Stomach smooth muscle (tissue), 2 donors: ENCODE data around the gene TMEM242.

Experiments used
- H3K27ac ChIP-seq: one replicate; pipeline ENCODE4 v1.7.0; 2013; ENCODE audit warnings: mild to moderate bottlenecking, low read length, inconsistent platforms
- H3K27me3 ChIP-seq, 2 donors: one replicate each; pipeline ENCODE4 v1.7.0; 2013; ENCODE audit warnings: low read length in 2 of 2; ENCODE audit not compliant: insufficient read depth in 2 of 2, control insufficient read depth in 1 of 2
- H3K36me3 ChIP-seq, 2 donors: one replicate each; pipeline ENCODE4 v1.7.0; 2013; ENCODE audit warnings: low read length in 2 of 2; ENCODE audit not compliant: control insufficient read depth in 2 of 2, insufficient read depth in 2 of 2
- H3K4me1 ChIP-seq: one replicate; pipeline ENCODE4 v1.7.0; 2013; ENCODE audit warnings: low read length; ENCODE audit not compliant: control insufficient read depth, insufficient read depth
- H3K4me3 ChIP-seq, 2 donors: one replicate each; pipeline ENCODE4 v1.7.0; 2013; ENCODE audit warnings: low read length in 2 of 2
- H3K9ac ChIP-seq, 2 donors: one replicate each; pipeline ENCODE4 v1.7.0; 2013; ENCODE audit warnings: low read length in 2 of 2, mild to moderate bottlenecking in 1 of 2
- H3K9me3 ChIP-seq, 2 donors: one replicate each; pipeline ENCODE4 v1.7.0; 2013; ENCODE audit warnings: low read length in 2 of 2; ENCODE audit not compliant: control insufficient read depth in 2 of 2
- donor health status: healthy.
- donor health status: Pancreatic carcinoma.

TMEM242 gene

GRCh38 chr6:157271911-157272310, 51.4 kb downstream of the TMEM242 start:
- H3K4me1 ChIP-seq: peaks cover 24% of the 10 kb centered on the region
- no peaks in the 10 kb centered on the region for H3K36me3 ChIP-seq
- H3K9me3 ChIP-seq: no peaks in the 10 kb centered on the region
- H3K4me3 ChIP-seq: no peak overlapping the region
- H3K27me3 ChIP-seq: no peaks in the 10 kb centered on the region
- H3K9ac ChIP-seq: no peak overlapping the region
- no peak overlapping the region for H3K27ac ChIP-seq

GRCh38 chr6:157271441-157271840, 51.9 kb downstream of the TMEM242 start:
- no peaks in the 10 kb centered on the region for H3K36me3 ChIP-seq
- H3K4me1 ChIP-seq: peaks cover 24% of the 10 kb centered on the region
- no peaks in the 10 kb centered on the region for H3K27me3 ChIP-seq
- no peaks in the 10 kb centered on the region for H3K9me3 ChIP-seq
- H3K27ac ChIP-seq: no peak overlapping the region
- no peak overlapping the region for H3K9ac ChIP-seq
- H3K4me3 ChIP-seq: no peak overlapping the region

GRCh38 chr6:157270916-157271315, 52.4 kb downstream of the TMEM242 start:
- no peaks in the 10 kb centered on the region for H3K27me3 ChIP-seq
- no peak overlapping the region for H3K4me3 ChIP-seq
- no peaks in the 10 kb centered on the region for H3K36me3 ChIP-seq
- H3K9ac ChIP-seq: no peak overlapping the region
- peaks cover 24% of the 10 kb centered on the region for H3K4me1 ChIP-seq
- no peaks in the 10 kb centered on the region for H3K9me3 ChIP-seq
- no peak overlapping the region for H3K27ac ChIP-seq

GRCh38 chr6:157270308-157270707, 53.0 kb downstream of the TMEM242 start:
- no peaks in the 10 kb centered on the region for H3K27me3 ChIP-seq
- peaks cover 24% of the 10 kb centered on the region for H3K4me1 ChIP-seq
- no peak overlapping the region for H3K27ac ChIP-seq
- H3K36me3 ChIP-seq: no peaks in the 10 kb centered on the region
- no peak overlapping the region for H3K4me3 ChIP-seq
- no peak overlapping the region for H3K9ac ChIP-seq
- no peaks in the 10 kb centered on the region for H3K9me3 ChIP-seq

GRCh38 chr6:157269261-157269794, 54.0 kb downstream of the TMEM242 start:
- peak overlapping the region in 1 of 2 donors; percentile 47 for H3K4me3 ChIP-seq
- peak overlapping the region; percentile 55 for H3K27ac ChIP-seq
- H3K9me3 ChIP-seq: no peaks in the 10 kb centered on the region
- H3K9ac ChIP-seq: no peak overlapping the region
- H3K27me3 ChIP-seq: no peaks in the 10 kb centered on the region
- no peaks in the 10 kb centered on the region for H3K36me3 ChIP-seq
- H3K4me1 ChIP-seq: peaks cover 18% of the 10 kb centered on the region

GRCh38 chr6:157268835-157269234, 54.5 kb downstream of the TMEM242 start:
- H3K9me3 ChIP-seq: no peaks in the 10 kb centered on the region
- peak overlapping the region in 1 of 2 donors; percentile 47 for H3K4me3 ChIP-seq
- H3K27ac ChIP-seq: peak overlapping the region; percentile 55
- H3K36me3 ChIP-seq: no peaks in the 10 kb centered on the region
- no peaks in the 10 kb centered on the region for H3K27me3 ChIP-seq
- H3K4me1 ChIP-seq: peaks cover 14% of the 10 kb centered on the region
- H3K9ac ChIP-seq: peak overlapping the region in 1 of 2 donors; percentile 51

- Histone ChIP-seq H3K4me3 (peak overlapping the region in 1 of 2 donors; percentile 8), H3K27me3 (no peaks in the 10 kb centered on the region), H3K36me3 (no peaks in the 10 kb centered on the region), H3K4me1 (peaks cover 14% of the 10 kb centered on the region), H3K9me3 (no peaks in the 10 kb centered on the region), H3K27ac (no peak overlapping the region), H3K9ac (no peak overlapping the region)
These were observed 54.9 kb downstream of the TMEM242 start for GRCh38 chr6:157268396-157268795.

- no peak overlapping the region for H3K4me3 ChIP-seq
- no peaks in the 10 kb centered on the region for H3K9me3 ChIP-seq
- no peak overlapping the region for H3K27ac ChIP-seq
- no peak overlapping the region for H3K9ac ChIP-seq
- no peaks in the 10 kb centered on the region for H3K27me3 ChIP-seq
- no peaks in the 10 kb centered on the region for H3K36me3 ChIP-seq
- H3K4me1 ChIP-seq: peaks cover 14% of the 10 kb centered on the region
These were observed 55.7 kb downstream of the TMEM242 start for GRCh38 chr6:157267654-157268053.

GRCh38 chr6:157267109-157267611, 56.2 kb downstream of the TMEM242 start:
- Histone ChIP-seq H3K27me3 (no peaks in the 10 kb centered on the region), H3K4me1 (peaks cover 14% of the 10 kb centered on the region), H3K27ac (no peak overlapping the region), H3K4me3 (no peak overlapping the region), H3K36me3 (no peaks in the 10 kb centered on the region), H3K9me3 (no peaks in the 10 kb centered on the region), H3K9ac (no peak overlapping the region)

- Histone ChIP-seq H3K9me3 (no peaks in the 10 kb centered on the region), H3K36me3 (no peaks in the 10 kb centered on the region), H3K4me1 (peaks cover 14% of the 10 kb centered on the region), H3K27ac (no peak overlapping the region), H3K4me3 (no peak overlapping the region), H3K9ac (no peak overlapping the region), H3K27me3 (no peaks in the 10 kb centered on the region)
These were observed 56.8 kb downstream of the TMEM242 start for GRCh38 chr6:157266274-157267101.

GRCh38 chr6:157265635-157266034, 57.7 kb downstream of the TMEM242 start:
- Histone ChIP-seq H3K27me3 (peaks cover 0 to 2% of the 10 kb centered on the region in 2 donors), H3K36me3 (no peaks in the 10 kb centered on the region), H3K9ac (no peak overlapping the region), H3K9me3 (no peaks in the 10 kb centered on the region), H3K4me3 (no peak overlapping the region), H3K4me1 (peaks cover 14% of the 10 kb centered on the region), H3K27ac (no peak overlapping the region)
